Uterus (tissue), 4 donors: ENCODE data around the gene COL19A1. TPM values are rescaled to one million over a fixed set of nuclear protein-coding genes. Genes with fewer than 3 reads are reported as not detected.
"Not testable (repeated sequence)": the region's sequence is repeated elsewhere in the genome, so short reads cannot be mapped to it uniquely, and the experiment has no call there.

Experiments used
- DNase-seq, 2 donors: peaks; one replicate each; pipeline ENCODE4 v3.0.0-alpha.2; 2019 to 2020
- H3K27ac ChIP-seq, 2 donors: fragments of 200-600 bp; sonication (generic); 1 replicate in 1 of 2; 2 replicates in 1 of 2; pipeline ENCODE4 v1.5.1; 2016 to 2018
- H3K27me3 ChIP-seq, 2 donors: fragments of 200-600 bp; sonication (generic); one replicate each; pipeline ENCODE4 v1.5.1; 2018 to 2019; ENCODE audit warnings: control low read depth in 1 of 2
- H3K36me3 ChIP-seq, 2 donors: fragments of 200-600 bp; sonication (generic); one replicate each; pipeline ENCODE4 v1.5.1; 2019; ENCODE audit warnings: control low read depth in 1 of 2
- H3K4me1 ChIP-seq, 2 donors: fragments of 200-600 bp; sonication (generic); one replicate each; pipeline ENCODE4 v1.5.1; 2018 to 2019; ENCODE audit warnings: control low read depth in 1 of 2
- H3K4me3 ChIP-seq, 2 donors: fragments of 200-600 bp; sonication (generic); 1 replicate in 1 of 2; 2 replicates in 1 of 2; pipeline ENCODE4 v1.5.1; 2018 to 2019; ENCODE audit warnings: mild to moderate bottlenecking in 1 of 2
- H3K9me3 ChIP-seq, 2 donors: fragments of 200-600 bp; sonication (generic); one replicate each; pipeline ENCODE4 v1.5.1; 2019; ENCODE audit warnings: control low read depth in 1 of 2
- POLR2A ChIP-seq, 2 donors: fragments of 450-650 bp; IDR thresholded peaks; one replicate each; pipeline ENCODE4 v1.6.1; 2016; ENCODE audit warnings: antibody characterized with exemption in 2 of 2, mild to moderate bottlenecking in 1 of 2, moderate library complexity in 1 of 2
- intact Hi-C: fragments of 100-400 bp; cut with DNase I; formaldehyde crosslinking; loops from one replicate; pipeline ENCODE4 v1.15.1; 2023; ENCODE audit warnings: low total_unique reads
- total RNA-seq, 4 donors: library from RNA; depleted of rRNA in 3 of 4; stranded (reverse); fragments of >200 nt in 3 of 4; gene quantifications; one replicate each; pipeline versions ENCODE4 v1.1.0 to v1.2.4, GENCODE V29; 2014 to 2023
- TF ChIP-seq, protein P1 (sequence below), 4 experiments: fragments of 200-600 bp in 2 of 4; fragments of 450-650 bp in 2 of 4; sonication (generic) in 2 of 4; IDR thresholded peaks; one replicate each; pipeline ENCODE4 v1.5.1; 2016 to 2019; ENCODE audit warnings: antibody characterized with exemption in 4 of 4, mild to moderate bottlenecking in 2 of 4, moderate library complexity in 1 of 4
- donor health status: DM: yes; HTN: yes; CAD: no.

Gene COL19A1
- total RNA-seq, 4 donors from 2014 or later, result under 0.01 to 0.28 TPM; not detected in 2

DNA sequence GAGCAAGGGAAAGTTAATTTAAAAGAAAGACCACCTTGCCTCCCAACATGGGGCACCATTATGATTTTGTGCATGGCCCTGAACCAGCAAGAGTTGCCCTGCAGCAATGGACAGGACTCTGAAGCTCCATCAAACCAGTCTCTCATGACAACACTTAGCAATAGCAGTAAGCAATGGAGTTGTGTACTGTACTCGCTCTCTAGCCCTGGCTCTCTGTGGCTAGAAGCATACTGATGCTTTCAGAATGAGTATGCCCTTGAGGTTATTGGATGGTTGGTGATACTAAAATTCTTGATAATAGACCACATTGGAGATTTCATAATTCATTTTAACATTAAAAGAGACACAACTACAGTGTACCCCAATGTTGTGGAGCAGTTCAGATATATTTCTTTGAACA lies 46.3 kb upstream of the COL19A1 start:
- no peak for DNase-seq
- no peaks in the 10 kb centered on the region for H3K36me3 ChIP-seq
- no peak overlapping the region for H3K4me3 ChIP-seq
- no peaks in the 10 kb centered on the region for H3K27me3 ChIP-seq
- no peaks in the 10 kb centered on the region for H3K9me3 ChIP-seq
- no peak overlapping the region for H3K27ac ChIP-seq
- no peaks in the 10 kb centered on the region for H3K4me1 ChIP-seq
- intact Hi-C loops, result no loop called here
- TF ChIP-seq, protein P1, sequence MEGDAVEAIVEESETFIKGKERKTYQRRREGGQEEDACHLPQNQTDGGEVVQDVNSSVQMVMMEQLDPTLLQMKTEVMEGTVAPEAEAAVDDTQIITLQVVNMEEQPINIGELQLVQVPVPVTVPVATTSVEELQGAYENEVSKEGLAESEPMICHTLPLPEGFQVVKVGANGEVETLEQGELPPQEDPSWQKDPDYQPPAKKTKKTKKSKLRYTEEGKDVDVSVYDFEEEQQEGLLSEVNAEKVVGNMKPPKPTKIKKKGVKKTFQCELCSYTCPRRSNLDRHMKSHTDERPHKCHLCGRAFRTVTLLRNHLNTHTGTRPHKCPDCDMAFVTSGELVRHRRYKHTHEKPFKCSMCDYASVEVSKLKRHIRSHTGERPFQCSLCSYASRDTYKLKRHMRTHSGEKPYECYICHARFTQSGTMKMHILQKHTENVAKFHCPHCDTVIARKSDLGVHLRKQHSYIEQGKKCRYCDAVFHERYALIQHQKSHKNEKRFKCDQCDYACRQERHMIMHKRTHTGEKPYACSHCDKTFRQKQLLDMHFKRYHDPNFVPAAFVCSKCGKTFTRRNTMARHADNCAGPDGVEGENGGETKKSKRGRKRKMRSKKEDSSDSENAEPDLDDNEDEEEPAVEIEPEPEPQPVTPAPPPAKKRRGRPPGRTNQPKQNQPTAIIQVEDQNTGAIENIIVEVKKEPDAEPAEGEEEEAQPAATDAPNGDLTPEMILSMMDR (IDR thresholded peaks at IDR 0.05), result no peak
- no peak for TF ChIP-seq POLR2A (IDR thresholded peaks at IDR 0.05)

GRCh38 chr6:69820438-69820837 lies 45.9 kb upstream of the COL19A1 start:
- no peak for DNase-seq
- Histone ChIP-seq H3K27ac (no peak overlapping the region), H3K36me3 (no peaks in the 10 kb centered on the region), H3K9me3 (no peaks in the 10 kb centered on the region), H3K27me3 (no peaks in the 10 kb centered on the region), H3K4me3 (no peak overlapping the region), H3K4me1 (no peaks in the 10 kb centered on the region)
- no peak for TF ChIP-seq POLR2A (IDR thresholded peaks at IDR 0.05)
- TF ChIP-seq, protein P1 (IDR thresholded peaks at IDR 0.05), result no peak
- intact Hi-C loops, result no loop called here

DNA sequence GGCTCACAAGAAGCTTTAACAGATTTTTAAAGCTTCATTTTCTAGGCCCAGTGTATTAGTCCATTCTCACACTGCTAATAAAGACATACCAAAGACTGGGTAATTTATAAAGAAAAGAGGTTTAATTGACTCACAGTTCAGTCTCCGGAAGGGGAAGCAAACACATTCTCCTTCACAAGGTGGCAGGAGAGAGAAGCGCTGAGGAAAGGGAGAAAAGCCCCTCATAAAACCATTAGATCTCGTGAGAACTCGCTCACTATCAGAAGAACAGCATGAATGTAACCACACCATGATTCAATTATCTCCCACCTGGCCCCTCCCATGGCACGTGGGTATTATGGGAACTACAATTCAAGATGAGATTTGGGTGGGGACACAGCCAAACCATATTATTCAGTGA lies 42.0 kb upstream of the COL19A1 start:
- H3K4me1 ChIP-seq, intact Hi-C loops, H3K27me3 ChIP-seq, H3K4me3 ChIP-seq, H3K27ac ChIP-seq, H3K36me3 ChIP-seq, DNase-seq, H3K9me3 ChIP-seq: not testable (repeated sequence)

DNA sequence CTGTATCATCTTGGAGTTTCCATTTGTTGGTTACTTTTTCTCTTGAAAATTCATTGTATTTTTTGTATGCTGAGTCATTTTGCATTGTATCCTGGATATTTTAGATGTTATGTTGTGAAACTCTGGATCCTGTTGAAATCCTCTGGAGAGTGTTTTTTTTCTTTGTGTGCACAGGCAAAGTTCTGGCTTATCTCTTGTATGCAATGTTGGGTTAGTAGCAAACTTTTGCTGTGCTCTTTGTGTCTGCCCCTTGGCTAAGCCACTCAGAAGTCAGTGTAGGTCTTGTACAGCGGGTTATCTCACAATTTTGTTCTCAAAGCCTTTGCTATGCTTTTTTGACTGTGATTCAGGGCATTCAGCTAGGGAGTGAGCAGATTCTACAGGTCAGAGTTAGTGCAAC lies 40.5 kb upstream of the COL19A1 start:
- H3K9me3 ChIP-seq, result no peaks in the 10 kb centered on the region
- intact Hi-C loops, result no loop called here
- no peak for DNase-seq

DNA sequence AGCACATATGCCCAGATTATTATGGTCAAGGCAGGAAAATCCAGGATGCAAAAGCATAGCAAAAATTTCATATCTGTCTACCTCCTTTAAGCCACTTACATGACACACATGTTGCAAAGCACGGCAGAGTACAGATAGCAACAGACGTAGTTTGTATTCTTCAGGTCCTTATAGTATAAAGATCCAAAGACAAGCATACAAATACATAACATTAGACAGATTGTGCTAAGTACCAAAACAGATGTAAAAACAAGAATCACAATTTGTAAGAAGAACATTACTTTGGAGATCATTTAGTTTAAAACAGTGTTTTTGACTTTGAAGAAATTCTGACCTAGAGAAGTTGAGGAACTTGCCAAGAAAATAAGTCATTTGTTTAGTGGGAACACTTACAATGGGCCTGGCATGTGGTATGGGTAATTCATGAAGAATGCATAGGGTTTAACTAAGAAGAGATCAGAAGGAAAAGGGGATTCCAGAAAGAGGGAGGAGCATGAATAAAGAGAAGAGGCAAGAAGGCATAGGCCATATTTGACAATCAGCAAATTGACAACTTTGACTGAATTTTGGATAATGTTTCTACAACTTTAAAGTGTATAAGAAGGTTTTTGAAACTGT lies 39.0 kb upstream of the COL19A1 start:
- no peak overlapping the region for H3K4me3 ChIP-seq
- no peaks in the 10 kb centered on the region for H3K4me1 ChIP-seq
- TF ChIP-seq POLR2A (IDR thresholded peaks at IDR 0.05), result no peak
- TF ChIP-seq, protein P1 (IDR thresholded peaks at IDR 0.05), result no peak
- intact Hi-C loops, result no loop called here
- H3K27me3 ChIP-seq, result no peaks in the 10 kb centered on the region
- no peak overlapping the region for H3K27ac ChIP-seq
- no peaks in the 10 kb centered on the region for H3K36me3 ChIP-seq
- no peak for DNase-seq
- no peaks in the 10 kb centered on the region for H3K9me3 ChIP-seq

More for the DNA sequence above, 40.5 kb upstream of the COL19A1 start:
- Histone ChIP-seq H3K27ac (no peak overlapping the region), H3K36me3 (no peaks in the 10 kb centered on the region), H3K27me3 (no peaks in the 10 kb centered on the region), H3K4me3 (no peak overlapping the region), H3K4me1 (no peaks in the 10 kb centered on the region)
- TF ChIP-seq, protein P1 (IDR thresholded peaks at IDR 0.05), result no peak
- no peak for TF ChIP-seq POLR2A (IDR thresholded peaks at IDR 0.05)

GRCh38 chr6:69832558-69832957 lies 33.8 kb upstream of the COL19A1 start:
- TF ChIP-seq POLR2A (IDR thresholded peaks at IDR 0.05), result no peak
- TF ChIP-seq, protein P1 (IDR thresholded peaks at IDR 0.05), result no peak
- intact Hi-C loops, result no loop called here
- Histone ChIP-seq H3K4me3 (no peak overlapping the region), H3K27ac (no peak overlapping the region), H3K36me3 (no peaks in the 10 kb centered on the region), H3K4me1 (no peaks in the 10 kb centered on the region), H3K27me3 (no peaks in the 10 kb centered on the region), H3K9me3 (no peaks in the 10 kb centered on the region)
- DNase-seq, result no peak
